Left ventricle myocardium inferior (tissue), 1 donor: ENCODE measurements around the gene SMIM20. TPM values are rescaled to one million over a fixed set of nuclear protein-coding genes. Genes with fewer than 3 reads are reported as not detected.

Source experiments
- DNase-seq: peaks from one replicate; pipeline ENCODE4 v3.0.0-alpha.2; 2020
- H3K27ac ChIP-seq: fragments of 200-600 bp; replicated peaks from 2 replicates; pipeline ENCODE4 v1.8.0; 2021
- H3K27me3 ChIP-seq: fragments of 200-600 bp; 2 replicates; pipeline ENCODE4 v1.8.0; 2021; ENCODE audit warnings: low read depth
- H3K36me3 ChIP-seq: fragments of 200-600 bp; 2 replicates; pipeline ENCODE4 v1.8.0; 2021
- H3K4me1 ChIP-seq: fragments of 200-600 bp; 2 replicates; pipeline ENCODE4 v1.8.0; 2021
- H3K4me3 ChIP-seq: fragments of 200-600 bp; 2 replicates; pipeline ENCODE4 v1.8.0; 2021; ENCODE audit warnings: mild to moderate bottlenecking, moderate library complexity
- H3K9me3 ChIP-seq: fragments of 200-600 bp; replicated peaks from 2 replicates; pipeline ENCODE4 v1.8.0; 2021
- CTCF ChIP-seq: fragments of 200-600 bp; IDR thresholded peaks from 2 replicates; pipeline ENCODE4 v1.8.0; 2021; ENCODE audit warnings: antibody characterized with exemption, mild to moderate bottlenecking, borderline replicate concordance
- intact Hi-C: fragments of 100-400 bp; cut with micrococcal nuclease; formaldehyde crosslinking; loops from one replicate; pipeline ENCODE4 v1.11.0; 2022
- total RNA-seq: library from RNA; stranded (reverse); fragmentation: NEBNext Ultra II Directional; extraction: Animal tissue kit (Norgen Biotek cat#: 25700); gene quantifications from one replicate; pipeline ENCODE4 v1.2.1, GENCODE V29; 2021
- donor health status: DM: no; HTN: yes; CAD: no; lungs with severe emphysema.

The SMIM20 gene
- total RNA-seq, 1 donor from 2014 or later, result 45.4 TPM

GRCh38 chr4:25938366-25938765, 24.3 kb downstream of the SMIM20 start:
- peak overlapping the region; percentile 54 for H3K27ac ChIP-seq
- no peak for TF ChIP-seq CTCF
- no peaks in the 10 kb centered on the region for H3K27me3 ChIP-seq
- no peaks in the 10 kb centered on the region for H3K9me3 ChIP-seq
- peaks cover 12% of the 10 kb centered on the region for H3K4me1 ChIP-seq
- H3K36me3 ChIP-seq, result no peaks in the 10 kb centered on the region
- DNase-seq, result no peak
- intact Hi-C loops, result no loop called here
- H3K4me3 ChIP-seq, result no peak overlapping the region

GRCh38 chr4:25938787-25939186, 24.8 kb downstream of the SMIM20 start:
- peak; percentile 42 for DNase-seq
- H3K4me3 ChIP-seq, result no peak overlapping the region
- H3K36me3 ChIP-seq, result no peaks in the 10 kb centered on the region
- intact Hi-C loops, result no loop called here
- H3K4me1 ChIP-seq, result peaks cover 16% of the 10 kb centered on the region
- TF ChIP-seq CTCF, result no peak
- H3K27me3 ChIP-seq, result no peaks in the 10 kb centered on the region
- no peaks in the 10 kb centered on the region for H3K9me3 ChIP-seq
- peak overlapping the region; percentile 54 for H3K27ac ChIP-seq

GRCh38 chr4:25939330-25939729, 25.3 kb downstream of the SMIM20 start:
- no peak for TF ChIP-seq CTCF
- no peak for DNase-seq
- Histone ChIP-seq H3K9me3 (no peaks in the 10 kb centered on the region), H3K27me3 (no peaks in the 10 kb centered on the region), H3K4me3 (no peak overlapping the region), H3K36me3 (no peaks in the 10 kb centered on the region), H3K4me1 (peaks cover 18% of the 10 kb centered on the region), H3K27ac (peak overlapping the region; percentile 9)
- intact Hi-C loops, result no loop called here

GRCh38 chr4:25941457-25942221, 27.6 kb downstream of the SMIM20 start:
- Histone ChIP-seq H3K36me3 (no peaks in the 10 kb centered on the region), H3K4me3 (no peak overlapping the region), H3K9me3 (peaks cover 4% of the 10 kb centered on the region), H3K27ac (no peak overlapping the region), H3K4me1 (peaks cover 18% of the 10 kb centered on the region), H3K27me3 (no peaks in the 10 kb centered on the region)
- no peak for DNase-seq
- TF ChIP-seq CTCF, result no peak
- intact Hi-C loops, result no loop called here

- H3K27ac ChIP-seq, result peak overlapping the region; percentile 53
- H3K27me3 ChIP-seq, result no peaks in the 10 kb centered on the region
- H3K4me1 ChIP-seq, result peaks cover 9% of the 10 kb centered on the region
- DNase-seq, result peak; percentile 41
- no peak for TF ChIP-seq CTCF
- no peak overlapping the region for H3K4me3 ChIP-seq
- no peaks in the 10 kb centered on the region for H3K36me3 ChIP-seq
- intact Hi-C loops, result no loop called here
- H3K9me3 ChIP-seq, result peaks cover 4% of the 10 kb centered on the region
Measured at GRCh38 chr4:25943312-25943711, 29.3 kb downstream of the SMIM20 start.
